ENCODE results near the gene RABGEF1.
A peak's percentile ranks its signal among the peaks of the same experiment; 100 is the strongest.
"Not testable (repeated sequence)": the region's sequence is repeated elsewhere in the genome, so short reads cannot be mapped to it uniquely, and the experiment has no call there.

RABGEF1 gene

DNA sequence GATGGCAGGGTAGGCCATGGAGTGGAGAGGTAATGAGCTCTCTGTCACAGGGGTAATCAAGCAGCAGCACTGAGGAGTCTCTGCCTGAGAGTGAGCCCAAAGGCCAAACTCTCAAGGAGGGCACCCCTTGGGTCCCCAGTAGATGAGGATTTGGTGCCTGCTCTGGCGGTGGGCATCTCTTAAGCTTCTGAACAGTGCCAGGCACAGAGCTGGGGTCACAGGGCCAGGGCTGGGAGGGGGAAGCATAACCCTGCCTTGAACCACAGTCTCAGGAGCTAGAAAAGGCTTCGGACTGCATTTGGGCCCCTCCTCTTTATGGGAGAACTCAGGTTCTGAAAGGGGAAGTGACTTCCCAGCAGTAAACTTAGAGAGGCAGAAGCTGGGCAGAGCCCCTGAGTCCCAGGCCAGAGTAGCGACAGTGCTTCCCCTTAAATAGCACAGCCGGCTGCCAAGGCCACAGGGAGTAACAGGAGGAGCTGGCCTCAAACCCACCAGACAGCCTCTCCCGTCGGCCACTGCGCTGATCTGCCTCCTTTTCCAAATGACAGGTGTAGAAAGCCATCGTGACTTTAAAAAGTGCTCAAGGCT, 76.8 kb downstream of the RABGEF1 start:
- DNase-seq = not testable (repeated sequence)

DNA sequence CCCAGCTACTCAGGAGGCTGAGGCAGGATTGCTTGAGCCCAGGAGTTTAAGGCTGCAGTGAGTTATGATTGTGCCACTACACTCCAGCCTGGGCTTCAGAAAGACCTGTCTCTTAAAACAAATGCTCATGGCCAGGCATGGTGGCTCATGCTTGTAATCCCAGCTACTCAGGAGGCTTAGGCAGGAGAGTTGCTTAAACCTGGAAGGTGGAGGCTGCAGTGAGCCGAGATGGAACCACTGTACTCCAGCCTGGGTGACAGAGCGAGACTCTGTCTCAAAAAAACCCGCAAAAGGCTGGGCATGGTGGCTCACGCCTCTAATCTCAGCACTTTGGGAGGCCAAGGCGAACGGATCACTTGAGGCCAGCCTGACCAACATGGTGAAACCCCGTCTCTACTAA, 77.4 kb downstream of the RABGEF1 start:
- DNase-seq = not testable (repeated sequence)

- DNase-seq = no peak
Measured at GRCh38 chr7:66824041-66824440, 83.5 kb downstream of the RABGEF1 start.

DNA sequence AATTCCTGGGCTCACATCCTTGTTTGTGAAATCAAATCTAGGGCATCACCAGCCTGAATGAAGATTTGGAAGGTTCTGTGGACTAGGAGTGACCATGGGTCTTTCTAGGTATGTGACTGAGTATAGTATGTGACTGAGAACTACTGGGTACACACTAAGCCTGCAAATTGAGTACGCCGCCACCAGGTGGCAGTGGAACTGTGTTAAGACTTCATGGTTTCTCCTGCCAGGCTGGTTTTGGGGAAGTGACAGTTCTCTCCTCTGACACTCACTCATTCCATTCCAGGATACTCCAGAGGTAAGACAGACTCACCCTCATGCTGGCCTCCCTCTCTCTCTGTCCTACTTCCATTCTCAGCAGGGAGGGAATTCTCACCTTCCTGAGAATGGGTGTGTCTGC, 85.0 kb downstream of the RABGEF1 start:
- peak; percentile 17 for DNase-seq

- no peak for DNase-seq
Measured at GRCh38 chr7:66826649-66827048, 86.1 kb downstream of the RABGEF1 start.

GRCh38 chr7:66830976-66831375, 90.4 kb downstream of the RABGEF1 start:
- not testable (repeated sequence) for DNase-seq

- no peak for DNase-seq
Measured at GRCh38 chr7:66832531-66833351, 92.2 kb downstream of the RABGEF1 start.

DNA sequence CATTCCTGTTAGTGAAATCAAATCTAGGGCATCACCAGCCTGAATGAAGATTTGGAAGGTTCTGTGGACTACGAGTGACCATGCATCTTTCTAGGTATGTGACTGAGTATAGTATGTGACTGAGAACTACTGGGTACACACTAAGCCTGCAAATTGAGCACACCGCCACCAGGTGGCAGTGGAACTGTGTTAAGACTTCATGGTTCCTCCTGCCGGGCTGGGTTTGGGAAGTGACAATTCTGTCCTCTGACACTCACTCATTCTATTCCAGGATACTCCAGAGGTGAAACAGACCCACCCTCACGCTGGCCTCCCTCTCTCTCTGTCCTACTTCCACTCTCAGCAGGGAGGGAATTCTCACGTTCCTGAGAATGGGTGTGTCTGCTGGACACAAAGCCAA, 96.5 kb downstream of the RABGEF1 start:
- peak; percentile 32 for DNase-seq

GRCh38 chr7:66837661-66838060, 97.1 kb downstream of the RABGEF1 start:
- no peak for DNase-seq

DNA sequence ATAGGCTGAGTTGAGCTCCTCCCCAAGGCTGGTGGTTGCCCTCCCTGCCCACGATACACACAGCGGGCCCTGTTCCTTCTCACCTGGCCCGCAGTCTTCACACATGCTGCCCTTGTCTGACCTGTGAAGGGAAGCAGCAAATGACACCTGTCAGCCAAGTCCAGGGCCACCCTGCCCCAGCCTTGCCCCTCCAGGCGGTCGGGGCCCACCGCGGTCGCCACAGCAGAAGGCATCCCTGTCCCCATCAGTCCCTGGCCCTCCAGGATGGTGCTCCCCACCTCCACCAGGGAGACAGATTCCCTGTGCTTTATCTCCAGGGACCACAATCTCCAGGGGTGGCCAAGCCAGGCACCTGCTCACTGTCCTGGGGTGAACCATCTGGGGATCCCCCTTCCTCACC, 99.3 kb downstream of the RABGEF1 start:
- DNase-seq = no peak

GRCh38 chr7:66840316-66840715, 99.8 kb downstream of the RABGEF1 start:
- no peak for DNase-seq

DNA sequence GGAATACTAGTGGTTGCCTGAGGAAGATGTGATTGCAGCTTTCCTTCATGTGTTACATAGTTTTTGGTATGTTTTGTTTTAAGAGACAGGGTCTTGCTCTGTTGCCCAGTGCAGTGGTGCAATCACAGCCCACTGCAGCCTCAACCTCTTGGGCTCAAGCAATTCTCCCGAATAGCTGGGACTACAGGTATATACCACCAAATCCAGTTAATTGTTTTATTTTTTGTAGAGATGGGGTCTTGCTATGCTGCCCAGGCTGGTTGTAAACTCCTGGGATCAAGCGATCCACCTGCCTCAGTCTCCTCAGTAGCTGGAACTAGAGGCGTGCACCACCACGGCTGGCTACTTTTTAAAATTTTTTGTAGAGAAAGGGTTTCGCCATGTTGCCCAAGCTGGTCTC, 101.4 kb downstream of the RABGEF1 start:
- DNase-seq = no peak

DNA sequence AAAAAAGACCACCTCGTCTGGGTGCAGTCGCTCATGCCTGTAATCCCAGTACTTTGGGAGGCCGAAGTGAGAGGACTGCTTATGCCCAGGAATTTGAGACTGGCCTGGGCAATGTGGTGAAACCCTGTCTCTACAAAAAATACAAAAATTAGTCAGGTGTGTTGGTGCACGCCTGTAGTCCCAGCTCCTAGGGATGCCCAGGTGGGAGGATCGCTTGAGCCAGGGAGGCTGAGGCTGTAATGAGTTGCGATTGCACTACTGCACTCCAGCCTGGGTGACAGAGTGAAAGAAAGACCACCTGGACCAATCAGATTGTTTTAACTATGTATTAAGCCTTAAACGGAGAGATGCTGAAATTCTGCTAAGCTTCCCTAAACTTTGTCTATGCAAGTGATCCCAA, 103.0 kb downstream of the RABGEF1 start:
- not testable (repeated sequence) for DNase-seq

DNA sequence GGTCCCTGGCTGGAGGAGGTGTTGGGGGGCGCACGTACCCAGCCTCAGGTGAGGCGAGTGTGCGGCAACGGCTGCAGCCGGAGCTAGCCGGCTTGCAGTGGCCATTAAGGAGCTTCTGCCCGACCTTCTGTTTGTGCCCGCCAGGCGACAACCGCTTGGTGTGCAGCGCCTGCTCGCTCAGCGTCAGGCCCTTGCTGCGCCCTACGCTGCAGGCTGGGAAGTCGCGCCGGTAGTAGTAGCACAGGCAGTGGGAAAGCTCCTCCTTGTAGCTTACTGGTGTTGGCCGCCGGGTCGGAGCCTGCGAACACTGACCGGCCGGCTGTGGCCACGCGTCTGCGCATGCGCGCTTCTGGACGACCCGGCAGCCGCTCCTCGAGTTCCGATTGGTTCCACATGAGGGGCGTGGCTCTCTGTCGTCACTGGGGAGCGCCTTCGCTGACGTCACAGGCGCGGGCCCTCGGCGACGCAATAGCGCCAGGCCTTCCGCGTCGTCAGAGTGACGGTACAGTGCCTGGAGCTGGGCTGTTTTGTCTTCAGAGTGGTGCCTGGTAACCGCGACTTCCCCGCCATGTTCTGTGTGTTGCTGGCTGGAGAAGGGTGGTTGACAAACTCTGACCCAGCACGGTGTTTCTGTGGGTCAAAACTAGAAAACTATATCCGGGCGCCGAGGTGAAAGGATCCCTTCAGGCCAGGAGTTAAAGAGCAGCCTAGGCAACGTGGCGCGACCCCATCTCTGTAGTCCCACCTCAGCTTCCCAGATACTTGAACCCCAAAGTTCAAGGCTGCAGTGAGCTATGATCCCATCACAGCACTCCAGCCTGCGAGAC, 104.2 kb downstream of the RABGEF1 start:
- DNase-seq = peak; percentile 97

DNA sequence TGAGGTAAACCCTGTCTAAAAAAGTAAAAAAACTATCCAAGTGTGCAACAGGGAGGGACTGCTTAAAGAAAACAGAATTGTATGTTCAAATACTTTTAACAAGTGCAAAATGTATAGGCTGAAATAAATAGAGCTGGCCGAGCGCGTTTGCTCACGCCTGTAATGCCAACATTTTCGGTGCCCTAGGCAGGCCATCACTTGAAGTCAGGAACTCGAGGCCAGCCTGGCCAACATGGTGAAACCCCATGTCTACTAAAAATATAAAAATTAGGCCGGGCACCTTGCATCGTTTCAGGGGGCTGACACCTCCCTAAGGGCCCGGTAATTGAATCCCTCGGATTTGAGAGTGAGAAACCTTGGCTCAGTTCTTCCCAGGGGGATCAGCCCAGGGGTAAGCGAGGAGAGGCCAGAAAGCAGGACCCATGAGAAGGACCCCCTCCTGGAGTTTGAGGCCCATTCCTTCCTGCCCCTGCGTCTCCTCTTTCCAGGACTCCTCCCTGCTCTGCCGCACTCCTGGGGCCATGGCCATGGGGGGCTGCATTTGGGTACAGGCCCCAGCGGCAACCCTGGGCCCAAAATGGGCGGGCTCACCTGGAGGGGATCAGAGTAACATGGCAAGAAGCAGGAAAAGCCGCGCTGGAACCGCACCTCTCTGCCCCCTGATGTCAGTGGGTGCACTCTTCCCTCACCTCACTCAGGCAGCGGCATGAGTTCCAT, 105.0 kb downstream of the RABGEF1 start:
- DNase-seq = no peak

GRCh38 chr7:66846096-66846445, 105.5 kb downstream of the RABGEF1 start:
- DNase-seq = not testable (repeated sequence)

DNA sequence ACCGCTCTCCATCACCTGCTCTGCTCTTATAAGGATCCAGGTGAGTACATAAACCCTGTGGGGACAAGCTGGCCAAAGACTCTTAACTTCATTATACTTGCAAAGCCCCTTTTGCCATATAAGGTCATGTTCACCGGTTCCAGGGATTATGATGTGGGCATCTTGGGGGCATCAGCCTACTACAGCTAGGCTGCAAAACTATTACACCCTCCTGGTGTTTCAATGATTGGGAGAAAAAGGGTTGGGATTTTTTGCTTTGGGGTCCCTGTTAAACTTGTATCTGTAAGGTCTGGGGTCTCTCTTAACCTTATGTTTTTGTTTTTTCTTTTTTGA, 107.0 kb downstream of the RABGEF1 start:
- not testable (repeated sequence) for DNase-seq

DNA sequence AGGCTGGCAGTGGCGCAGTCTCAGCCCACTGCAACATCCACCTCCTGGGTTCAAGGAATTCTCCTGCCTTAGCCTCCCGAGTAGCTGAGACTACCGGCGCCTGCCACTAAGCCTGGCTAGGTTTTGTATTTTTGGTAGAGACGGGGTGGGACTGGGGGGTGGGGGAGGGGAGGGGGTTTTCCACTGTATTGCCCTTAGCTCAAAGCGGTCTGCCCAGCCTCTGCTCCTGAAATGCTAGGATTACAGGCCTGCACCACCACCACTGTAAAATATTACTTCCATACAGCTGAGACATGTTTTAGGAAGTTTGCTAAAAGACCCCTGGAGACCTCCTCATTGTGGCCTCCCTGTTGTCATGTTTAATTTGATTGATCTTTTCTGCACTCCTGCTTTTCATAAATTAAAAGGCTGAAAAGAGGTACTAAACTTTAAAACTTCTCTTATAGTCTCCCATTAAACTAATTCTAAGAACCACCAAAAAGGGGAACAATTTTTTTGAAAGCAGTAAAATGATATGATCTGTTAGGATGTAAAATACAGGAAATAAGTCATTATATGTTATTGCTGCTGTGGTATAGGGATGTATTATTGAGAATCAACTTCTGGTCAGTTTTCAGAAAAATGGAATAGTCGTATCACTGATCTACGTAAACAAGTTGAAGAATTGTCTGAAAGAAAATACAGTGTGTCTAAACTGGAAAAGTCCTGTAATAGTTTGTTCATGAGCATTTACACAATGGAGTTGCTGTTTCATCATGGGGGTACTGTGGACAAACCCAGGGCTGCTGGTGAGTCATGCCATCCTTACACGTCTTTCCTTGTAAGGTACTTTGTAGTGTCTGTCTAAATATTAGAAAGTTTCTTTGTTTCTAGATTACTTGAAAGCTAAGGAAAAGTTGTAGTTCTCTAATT, 107.6 kb downstream of the RABGEF1 start:
- peak; percentile 49 for DNase-seq

- DNase-seq = no peak
Measured at GRCh38 chr7:66859339-66859738, 118.8 kb downstream of the RABGEF1 start.

DNA sequence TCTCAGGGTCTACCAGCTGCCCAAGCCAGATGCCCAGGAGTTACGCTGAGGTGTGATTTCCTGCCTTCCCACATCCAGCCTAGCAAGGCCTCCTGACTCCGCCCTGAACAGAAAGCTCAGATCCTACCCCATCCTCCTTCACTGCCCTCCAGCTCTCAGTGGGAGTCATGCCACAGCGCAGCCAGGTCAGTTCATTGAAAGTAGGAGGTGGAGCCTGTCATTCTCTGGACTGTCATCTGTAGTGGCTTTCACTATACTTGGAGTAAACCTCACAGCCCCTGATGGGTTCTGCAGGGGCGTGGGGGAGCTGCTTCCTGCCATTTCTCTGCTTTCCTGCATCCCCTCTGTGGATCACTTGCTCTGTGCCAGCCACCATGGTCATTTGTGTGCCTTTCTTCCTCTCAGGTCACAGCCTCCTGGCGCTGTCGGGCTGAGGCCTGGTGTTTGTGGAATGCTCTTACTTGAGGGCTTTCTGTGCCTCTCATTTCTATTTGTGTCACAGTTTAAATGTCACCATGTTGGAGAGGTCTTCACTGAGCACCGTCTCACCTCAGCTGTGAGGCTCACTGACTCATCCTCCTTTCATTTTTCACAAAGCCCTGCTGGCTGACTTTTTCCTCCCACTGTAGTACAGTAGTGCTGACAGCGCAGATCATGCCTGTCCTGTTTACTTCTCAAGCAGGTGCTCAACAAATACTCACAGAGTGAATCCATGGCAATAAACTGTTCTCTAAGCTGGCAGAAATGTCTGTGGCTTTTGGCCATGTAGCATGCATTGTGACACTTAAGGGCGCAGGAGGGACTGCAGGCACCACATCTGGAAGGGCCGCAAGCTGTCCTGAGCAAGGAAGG, 119.5 kb downstream of the RABGEF1 start:
- DNase-seq = no peak

GRCh38 chr7:66860767-66861166, 120.2 kb downstream of the RABGEF1 start:
- DNase-seq = no peak

All from EL (cell line).